ENCODE data around the gene GPX4.

Gene GPX4

GRCh38 chr19:1082165-1082927 is 21.4 kb upstream of the GPX4 start:
- TF ChIP-seq CTCF (IDR thresholded peaks at IDR 0.05; ENCODE audit: borderline replicate concordance, insufficient read depth, low read depth, low read length): no peak
- no peak overlapping the region for H3K4me3 ChIP-seq (ENCODE audit: low read depth, low read length)

- no peak overlapping the region for H3K4me3 ChIP-seq (ENCODE audit: low read depth, low read length)
- no peak for TF ChIP-seq CTCF (IDR thresholded peaks at IDR 0.05; ENCODE audit: borderline replicate concordance, insufficient read depth, low read depth, low read length)
Measured at GRCh38 chr19:1082928-1083816, 20.6 kb upstream of the GPX4 start.

- no peak for TF ChIP-seq CTCF (IDR thresholded peaks at IDR 0.05; ENCODE audit: borderline replicate concordance, insufficient read depth, low read depth, low read length)
- H3K4me3 ChIP-seq (ENCODE audit: low read depth, low read length): no peak overlapping the region
Measured at GRCh38 chr19:1084024-1084868, 19.5 kb upstream of the GPX4 start.

GRCh38 chr19:1085053-1085658 is 18.6 kb upstream of the GPX4 start:
- no peak for TF ChIP-seq CTCF (IDR thresholded peaks at IDR 0.05; ENCODE audit: borderline replicate concordance, insufficient read depth, low read depth, low read length)
- no peak overlapping the region for H3K4me3 ChIP-seq (ENCODE audit: low read depth, low read length)

GRCh38 chr19:1085676-1086442 is 17.9 kb upstream of the GPX4 start:
- H3K4me3 ChIP-seq (ENCODE audit: low read depth, low read length): no peak overlapping the region
- no peak for TF ChIP-seq CTCF (IDR thresholded peaks at IDR 0.05; ENCODE audit: borderline replicate concordance, insufficient read depth, low read depth, low read length)

- H3K4me3 ChIP-seq (ENCODE audit: low read depth, low read length): no peak overlapping the region
- no peak for TF ChIP-seq CTCF (IDR thresholded peaks at IDR 0.05; ENCODE audit: borderline replicate concordance, insufficient read depth, low read depth, low read length)
Measured at GRCh38 chr19:1086613-1087012, 17.2 kb upstream of the GPX4 start.

All from GM12875 (cell line).